GM18517 (cell line): ENCODE measurements around the gene ADGRD1.
"Not testable (repeated sequence)": the region's sequence is repeated elsewhere in the genome, so short reads cannot be mapped to it uniquely, and the experiment has no call there.

ENCODE experiments used
- ATAC-seq: cut with Tn5 transposase; IDR thresholded peaks from one replicate; pipeline ENCODE4 v1.9.1; 2021; ENCODE audit warnings: mild to moderate bottlenecking, moderate library complexity; ENCODE audit not compliant: unreplicated experiment

ADGRD1 gene

DNA sequence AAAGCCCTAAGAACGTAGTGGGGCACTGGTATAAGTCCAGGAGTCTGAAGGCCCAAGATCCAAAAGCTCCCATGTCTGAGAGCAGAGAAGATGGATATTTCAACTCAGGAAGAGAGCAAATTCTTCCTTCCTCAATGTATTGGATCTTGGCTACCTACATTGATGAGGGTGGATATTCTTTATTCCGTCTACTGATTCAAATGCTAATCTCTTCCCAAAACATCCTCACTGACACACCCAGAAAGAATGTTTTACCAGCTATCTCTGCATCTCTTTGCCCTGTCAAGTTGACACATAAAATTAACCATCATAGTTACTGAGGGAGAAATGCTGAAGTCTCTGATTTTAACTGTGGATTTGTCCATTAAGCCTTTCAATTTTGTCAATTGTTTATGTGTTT, 16.6 kb upstream of the ADGRD1 start:
- no peak for ATAC-seq

- not testable (repeated sequence) for ATAC-seq
Measured at GRCh38 chr12:130937546-130937945, 16.2 kb upstream of the ADGRD1 start.

DNA sequence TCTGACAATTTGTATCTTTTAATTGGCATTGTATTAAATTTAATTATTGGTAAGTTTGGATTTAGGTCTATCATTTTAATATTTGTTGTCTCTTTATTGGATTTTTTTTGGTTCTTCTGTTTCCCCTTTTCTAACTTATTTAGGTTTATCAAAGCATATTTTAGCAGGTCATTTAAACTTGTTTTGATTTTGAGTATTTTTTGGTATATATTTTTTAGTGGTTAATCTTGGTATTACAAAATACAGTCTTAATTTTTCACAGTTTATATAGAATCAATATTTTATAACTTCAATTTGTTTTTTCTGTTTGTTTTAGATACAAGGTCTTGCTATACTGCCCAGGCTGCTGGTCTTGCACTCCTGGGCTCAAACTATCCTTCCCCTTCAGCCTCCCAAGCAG, 15.5 kb upstream of the ADGRD1 start:
- no peak for ATAC-seq

GRCh38 chr12:130944878-130945277, 8.8 kb upstream of the ADGRD1 start:
- no peak for ATAC-seq

GRCh38 chr12:130945786-130946492, 7.8 kb upstream of the ADGRD1 start:
- no peak for ATAC-seq

- ATAC-seq, result no peak
Measured at GRCh38 chr12:130947028-130947613, 6.6 kb upstream of the ADGRD1 start.

GRCh38 chr12:130948136-130948535, 5.6 kb upstream of the ADGRD1 start:
- ATAC-seq, result no peak

DNA sequence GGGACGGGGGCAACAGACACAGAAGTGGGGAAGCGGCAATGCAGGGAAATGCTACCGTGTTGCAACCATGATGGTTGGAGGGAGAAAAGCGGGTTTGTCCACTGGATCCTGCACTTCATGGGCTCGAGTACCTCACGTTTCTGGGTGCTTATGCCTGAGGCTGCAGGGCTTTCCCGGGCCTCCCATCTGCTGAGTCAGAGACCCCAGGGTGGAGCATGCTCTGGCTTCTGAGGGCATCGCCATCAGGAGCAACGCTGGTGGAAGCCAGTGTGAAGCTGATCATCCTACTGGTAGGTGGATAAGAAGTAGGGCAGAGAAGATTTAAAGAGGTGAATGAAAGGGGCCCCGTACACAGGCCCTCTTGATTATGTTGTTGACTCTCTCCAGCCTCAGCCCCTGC, 5.0 kb upstream of the ADGRD1 start:
- ATAC-seq, result no peak

- ATAC-seq, result no peak
Measured at GRCh38 chr12:130949806-130950205, 3.9 kb upstream of the ADGRD1 start.

- ATAC-seq, result no peak
Measured at GRCh38 chr12:130951636-130952035, 2.1 kb upstream of the ADGRD1 start.

- no peak for ATAC-seq
Measured at GRCh38 chr12:130952171-130952954, 1.3 kb upstream of the ADGRD1 start.

GRCh38 chr12:130954544-130954831, 781 bp downstream of the ADGRD1 start:
- ATAC-seq, result no peak

GRCh38 chr12:130955238-130955816, 1.6 kb downstream of the ADGRD1 start:
- ATAC-seq, result no peak

GRCh38 chr12:130956009-130956408, 2.3 kb downstream of the ADGRD1 start:
- ATAC-seq, result no peak

DNA sequence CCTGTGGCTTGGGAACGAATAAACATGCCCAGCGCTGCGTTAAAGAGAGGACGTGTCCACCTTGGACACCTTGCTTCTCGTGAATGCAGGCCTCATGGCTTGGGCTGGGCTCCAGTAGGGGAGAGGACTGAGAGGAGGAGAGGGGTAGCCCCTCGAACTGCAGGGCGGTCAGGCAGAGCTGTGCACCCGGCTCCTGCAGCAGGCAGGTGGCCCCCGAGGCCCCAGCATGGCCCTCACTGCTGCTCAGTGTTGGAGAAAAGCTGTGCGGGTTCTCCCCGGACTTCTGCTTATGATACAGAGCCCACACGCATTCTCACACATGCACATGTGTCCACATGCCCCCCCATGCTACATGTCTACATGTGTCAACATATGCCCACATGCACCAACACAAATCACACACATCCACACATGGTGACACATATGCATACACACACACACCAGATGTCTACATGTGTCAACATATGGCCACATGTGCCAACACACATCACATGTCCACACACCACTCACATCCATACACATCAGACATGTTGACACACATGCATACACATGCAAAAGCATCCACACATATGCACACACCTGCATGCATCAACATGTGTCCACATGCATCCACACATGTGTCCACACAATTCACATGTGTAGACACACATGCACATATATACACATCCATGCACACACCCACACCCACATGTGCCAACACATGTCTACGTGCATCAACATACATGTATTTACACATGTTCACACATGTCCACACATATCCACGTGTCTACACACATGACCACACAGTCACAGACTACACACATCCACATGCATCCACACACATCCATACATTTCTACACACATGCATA, 3.0 kb downstream of the ADGRD1 start:
- no peak for ATAC-seq

GRCh38 chr12:130957304-130957621, 3.6 kb downstream of the ADGRD1 start:
- ATAC-seq, result no peak

GRCh38 chr12:130958557-130959140, 4.9 kb downstream of the ADGRD1 start:
- ATAC-seq, result no peak

- ATAC-seq, result no peak
Measured at GRCh38 chr12:130959632-130960031, 5.9 kb downstream of the ADGRD1 start.

GRCh38 chr12:130960058-130960457, 6.4 kb downstream of the ADGRD1 start:
- no peak for ATAC-seq

GRCh38 chr12:130960787-130961186, 7.1 kb downstream of the ADGRD1 start:
- no peak for ATAC-seq
